ENCODE data around the gene PPP2R5E. TPM values are rescaled to one million over a fixed set of nuclear protein-coding genes. Genes with fewer than 3 reads are reported as not detected.

PPP2R5E gene
- total and polyA plus RNA-seq, 9 of the 15 experiments (the other 6 are each of a cell fraction or from before 2014, with no cell fraction given) = 4.2 to 30.3 (median 11.0) TPM

DNA sequence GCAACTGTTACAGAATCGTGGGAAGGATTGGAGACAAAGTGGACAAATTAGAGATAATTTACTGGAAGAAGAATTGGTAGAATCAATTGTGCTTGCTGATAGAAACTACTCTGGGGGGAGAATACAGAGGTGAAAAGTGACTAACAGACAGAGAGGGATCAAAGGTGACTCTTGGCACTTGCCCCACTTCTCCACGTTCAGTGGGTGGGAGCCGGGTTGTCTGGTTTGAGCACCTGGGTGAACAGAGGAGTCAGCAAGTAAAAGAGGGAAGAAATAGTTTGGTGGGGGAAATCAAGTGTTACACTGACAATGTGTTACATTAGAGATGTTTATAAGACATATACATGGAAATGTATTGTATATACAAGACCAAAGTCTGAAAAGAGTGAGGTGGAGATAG lies 69.1 kb downstream of the PPP2R5E start:
- CTCF ChIA-PET (ENCODE audit: low intra/inter-chr PET ratio) = no interaction called here
- no peak overlapping the region for H3K4me2 ChIP-seq (ENCODE audit: insufficient read depth, low read length)
- H3K36me3 ChIP-seq (ENCODE audit: control insufficient read depth, insufficient read depth, low read length) = no peaks in the 10 kb centered on the region
- H4K20me1 ChIP-seq (replicated peaks; ENCODE audit: control insufficient read depth, insufficient read depth, low read length) = no peaks in the 10 kb centered on the region
- POLR2A ChIA-PET = no interaction called here
- WGBS (ENCODE audit: insufficient coverage, low coverage, missing lambda C conversion rate) = 28% methylated on average over 3 of the region's 3 CpGs
- ATAC-seq (no peak; the same call in 1 of the 3 replicates), DNase-seq (ENCODE audit: extremely low read depth in 1 of 4, low spot score in 3 of 4) (no peak), FAIRE-seq (no peak)
- no peak for TF ChIP-seq RBM39 (optimal IDR thresholded peaks at IDR 0.05; ENCODE audit: low read depth, low read length)
- H2AFZ ChIP-seq (ENCODE audit: low read depth, low read length) = no peak overlapping the region
- in situ Hi-C loops (cut with MboI) = no loop called here
- peaks cover 80% of the 10 kb centered on the region for H3K79me2 ChIP-seq (ENCODE audit: control insufficient read depth, insufficient read depth, low read length)
- H3K4me1 ChIP-seq (replicated peaks in 1 of 2; ENCODE audit: control insufficient read depth in 2 of 2, insufficient read depth in 2 of 2, low read length in 2 of 2) = peaks cover 0 to 40% of the 10 kb centered on the region in 2 experiments; a peak in 3 of 5 replicates
- no peak overlapping the region for H3K9ac ChIP-seq (ENCODE audit: insufficient read depth in 1 of 2, low read depth in 2 of 2, low read length in 2 of 2)
- no peaks in the 10 kb centered on the region for H3K9me1 ChIP-seq (ENCODE audit: control insufficient read depth, insufficient read depth, low read length)
- no peak overlapping the region for H3K4me3 ChIP-seq
- H3K27ac ChIP-seq (ENCODE audit: extremely low read depth, low read depth, low read length) = 0 out of 3 replicates have a peak overlapping the region, but pooled peaks have one; percentile 18
- no TSS peak for BruUV-seq (replicated peaks)
- H3K9me3 ChIP-seq (replicated peaks; ENCODE audit: control insufficient read depth, insufficient read depth, low read depth, low read length) = no peaks in the 10 kb centered on the region
- H3K27me3 ChIP-seq (ENCODE audit: control insufficient read depth in 2 of 2, insufficient read depth in 2 of 2, low read length in 2 of 2) = no peaks in the 10 kb centered on the region
- intact Hi-C loops (cut with micrococcal nuclease) = no loop called here

DNA sequence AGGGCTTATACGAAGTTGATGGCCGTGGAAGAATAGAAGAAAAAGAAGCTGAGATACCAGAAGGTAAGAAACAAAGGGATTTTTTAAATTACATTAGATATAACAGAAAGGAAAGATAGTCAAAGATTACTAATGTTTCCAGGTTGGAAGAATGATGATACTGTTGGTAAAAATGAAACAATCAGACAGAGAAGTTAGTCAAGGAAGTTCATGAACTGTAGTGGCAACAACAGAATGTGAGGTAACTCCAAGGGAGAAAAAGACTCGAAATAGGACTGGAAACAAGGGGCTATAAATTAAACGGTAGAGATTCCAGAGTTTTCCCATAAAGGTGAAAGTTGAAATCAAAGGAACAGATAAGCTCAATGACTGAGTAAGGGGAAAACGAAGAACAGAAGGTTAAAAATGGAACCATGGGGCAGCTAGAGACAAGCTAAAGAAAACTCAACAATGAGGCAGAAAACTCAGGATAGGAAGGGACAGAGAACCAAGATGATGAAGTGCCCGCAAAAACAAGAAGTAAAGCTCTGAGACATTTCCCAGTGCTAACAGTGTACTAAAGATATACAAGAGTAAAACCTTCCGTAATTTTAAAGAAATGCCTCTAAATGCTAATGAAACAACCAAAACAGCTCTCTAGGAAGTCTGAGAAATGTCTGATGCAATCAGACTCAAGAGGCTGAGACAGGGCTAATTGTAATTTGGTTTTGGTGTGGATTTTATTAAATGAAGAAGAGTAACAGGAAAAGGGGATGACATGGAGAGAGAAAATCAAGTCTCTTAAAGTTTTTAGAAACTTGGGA lies 70.0 kb downstream of the PPP2R5E start:
- H3K27ac ChIP-seq (ENCODE audit: extremely low read depth, low read depth, low read length) = peak overlapping the region; percentile 48; the same call in 1 of the 3 replicates
- in situ Hi-C loops (cut with MboI) = no loop called here
- no peak for TF ChIP-seq SREBF2 (CRISPR knock-in tag; IDR thresholded peaks at IDR 0.05)
- no peak for TF ChIP-seq ZNF239 (CRISPR knock-in tag; IDR thresholded peaks at IDR 0.05)
- TF ChIP-seq NCOA4 (IDR thresholded peaks at IDR 0.05; ENCODE audit: partially characterized antibody) = no peak
- TF ChIP-seq SMAD4 (CRISPR knock-in tag; conservative IDR thresholded peaks at IDR 0.05) = peak; percentile 12; the same call in 1 of the 2 replicates
- peak; percentile 2; the same call in 1 of the 2 replicates for TF ChIP-seq ZNF766 (CRISPR knock-in tag; conservative IDR thresholded peaks at IDR 0.05)
- peak; percentile 84 for TF ChIP-seq ZNF584 (CRISPR knock-in tag; IDR thresholded peaks at IDR 0.05; ENCODE audit: low read depth)
- TF ChIP-seq ZNF175 (CRISPR knock-in tag; IDR thresholded peaks at IDR 0.05; ENCODE audit: low read depth) = peak; percentile 91
- no peak for TF ChIP-seq GTF2F1 (IDR thresholded peaks at IDR 0.05; ENCODE audit: low read depth, low read length)
- TF ChIP-seq ATF3 (IDR thresholded peaks at IDR 0.05) = peak; percentile 83
- TF ChIP-seq ATF3 (CRISPR knock-in tag; conservative IDR thresholded peaks at IDR 0.05) = no peak
- no peak for TF ChIP-seq NFATC3 (IDR thresholded peaks at IDR 0.05)
- no peak for TF ChIP-seq SLC30A9 (CRISPR knock-in tag; IDR thresholded peaks at IDR 0.05)
- TF ChIP-seq NFRKB (IDR thresholded peaks at IDR 0.05; ENCODE audit: low read depth) = peak; percentile 12; the same call in 1 of the 2 replicates
- no peak for TF ChIP-seq NR2C1 (IDR thresholded peaks at IDR 0.05)
- TF ChIP-seq NR2C1 (tag; IDR thresholded peaks at IDR 0.05) = peak; percentile 40; the same call in 1 of the 2 replicates

More for the DNA sequence above, 70.0 kb downstream of the PPP2R5E start:
- FAIRE-seq (no peak), DNase-seq (ENCODE audit: extremely low read depth in 1 of 4, low spot score in 3 of 4) (no peak), ATAC-seq (peak; percentile 63)
- Histone ChIP-seq H3K9me3 (replicated peaks; ENCODE audit: control insufficient read depth, insufficient read depth, low read depth, low read length) (no peaks in the 10 kb centered on the region), H2AFZ (ENCODE audit: low read depth, low read length) (no peak overlapping the region), H3K36me3 (ENCODE audit: control insufficient read depth, insufficient read depth, low read length) (no peaks in the 10 kb centered on the region), H3K4me2 (ENCODE audit: insufficient read depth, low read length) (no peak overlapping the region; the same call in 1 of the 2 replicates), H3K4me3 (no peak overlapping the region), H3K79me2 (ENCODE audit: control insufficient read depth, insufficient read depth, low read length) (peaks cover 77% of the 10 kb centered on the region), H3K27me3 (ENCODE audit: control insufficient read depth in 2 of 2, insufficient read depth in 2 of 2, low read length in 2 of 2) (no peaks in the 10 kb centered on the region), H3K4me1 (replicated peaks in 1 of 2; ENCODE audit: control insufficient read depth in 2 of 2, insufficient read depth in 2 of 2, low read length in 2 of 2) (peaks cover 0 to 39% of the 10 kb centered on the region in 2 experiments; a peak in 3 of 5 replicates), H3K9ac (ENCODE audit: insufficient read depth in 1 of 2, low read depth in 2 of 2, low read length in 2 of 2) (0 out of 4 replicates have a peak overlapping the region, but pooled peaks of 1 of the 2 experiments have one; percentile 15), H3K9me1 (ENCODE audit: control insufficient read depth, insufficient read depth, low read length) (no peaks in the 10 kb centered on the region), H4K20me1 (replicated peaks; ENCODE audit: control insufficient read depth, insufficient read depth, low read length) (no peaks in the 10 kb centered on the region)
- 47% methylated on average over 7 of the region's 7 CpGs for WGBS (ENCODE audit: insufficient coverage, low coverage, missing lambda C conversion rate)
- ChIA-PET CTCF (ENCODE audit: low intra/inter-chr PET ratio) (no interaction called here), POLR2A (no interaction called here)
- intact Hi-C loops (cut with micrococcal nuclease) = no loop called here
- BruUV-seq (replicated peaks) = no TSS peak
